Thymus (tissue), 11 donors: ENCODE results near the gene CYSTM1. TPM values are rescaled to one million over a fixed set of nuclear protein-coding genes. Genes with fewer than 3 reads are reported as not detected.
A peak's percentile ranks its signal among the peaks of the same experiment; 100 is the strongest.

Source experiments
- DNase-seq, 9 donors: peaks; one replicate each; pipeline ENCODE4 v3.0.0-alpha.2; 2013; ENCODE audit warnings: low spot score in 9 of 9, low read depth in 6 of 9, missing footprints in 1 of 9
- H3K27ac ChIP-seq, 2 donors: one replicate each; pipeline ENCODE4 v1.5.1; 2013; ENCODE audit warnings: control low read depth in 1 of 2, low read depth in 1 of 2, low read length in 1 of 2, mild to moderate bottlenecking in 1 of 2, moderate library complexity in 1 of 2
- H3K27me3 ChIP-seq, 2 donors: one replicate each; pipeline ENCODE4 v1.5.1; 2013; ENCODE audit warnings: low read length in 1 of 2; ENCODE audit not compliant: control insufficient read depth in 2 of 2, insufficient read depth in 1 of 2
- H3K36me3 ChIP-seq, 2 donors: one replicate each; pipeline ENCODE4 v1.5.1; 2013; ENCODE audit warnings: low read length in 1 of 2, mild to moderate bottlenecking in 1 of 2, moderate library complexity in 1 of 2; ENCODE audit not compliant: control insufficient read depth in 2 of 2, insufficient read depth in 2 of 2
- H3K4me1 ChIP-seq, 2 donors: one replicate each; pipeline ENCODE4 v1.5.1; 2013; ENCODE audit warnings: low read length in 2 of 2; ENCODE audit not compliant: control insufficient read depth in 2 of 2, insufficient read depth in 2 of 2
- H3K4me3 ChIP-seq, 2 donors: one replicate each; pipeline ENCODE4 v1.5.1; 2013; ENCODE audit warnings: low read length in 2 of 2, control low read depth in 1 of 2, mild to moderate bottlenecking in 1 of 2
- H3K9me3 ChIP-seq, 2 donors: one replicate each; pipeline ENCODE4 v1.5.1; 2013; ENCODE audit warnings: low read length in 1 of 2, mild to moderate bottlenecking in 1 of 2; ENCODE audit not compliant: control insufficient read depth in 2 of 2, insufficient read depth in 1 of 2
- WGBS: extraction: QIAGEN DNeasy Blood & Tissue Kit; methylation state at CpG from one replicate; pipeline ENCODE4 v1.1.7; 2013; 5-methylcytosine and 5-hydroxymethylcytosine counted together
- polyA plus RNA-seq: library from polyadenylated mRNA; stranded (reverse); fragments of 200-250 nt; gene quantifications from one replicate; pipeline ENCODE4 v1.2.3, GENCODE V29; 2013
- total RNA-seq: library from RNA; stranded (reverse); fragments of 120-200 nt; gene quantifications from one replicate; pipeline ENCODE4 v1.2.4, GENCODE V29; 2013
- donor health status: healthy.

The CYSTM1 gene
- total and polyA plus RNA-seq, 2 donors, result 23.1 to 44.7 TPM

- Histone ChIP-seq H3K9me3 (no peaks in the 10 kb centered on the region), H3K4me3 (no peak overlapping the region), H3K27me3 (no peaks in the 10 kb centered on the region), H3K4me1 (peaks cover 8 to 50% of the 10 kb centered on the region in 2 donors), H3K27ac (no peak overlapping the region), H3K36me3 (peaks cover 0 to 20% of the 10 kb centered on the region in 2 donors)
- 97% methylated on average over 3 of the region's 3 CpGs for WGBS
- DNase-seq, result no peak
Observed at GRCh38 chr5:140248414-140248813, 73.4 kb downstream of the CYSTM1 start.

- DNase-seq, result peak in 2 of 9 donors; percentile 13 to 44
- H3K27ac ChIP-seq, result peak overlapping the region in 1 of 2 donors; percentile 45
- H3K36me3 ChIP-seq, result peaks cover 0 to 13% of the 10 kb centered on the region in 2 donors
- H3K4me1 ChIP-seq, result peaks cover 8 to 47% of the 10 kb centered on the region in 2 donors
- WGBS, result 70% methylated on average over 5 of the region's 5 CpGs
- H3K4me3 ChIP-seq, result no peak overlapping the region
- no peaks in the 10 kb centered on the region for H3K9me3 ChIP-seq
- H3K27me3 ChIP-seq, result no peaks in the 10 kb centered on the region
Observed at GRCh38 chr5:140249536-140249935, 74.5 kb downstream of the CYSTM1 start.

- peaks cover 8 to 38% of the 10 kb centered on the region in 2 donors for H3K4me1 ChIP-seq
- H3K36me3 ChIP-seq, result peaks cover 0 to 10% of the 10 kb centered on the region in 2 donors
- no peaks in the 10 kb centered on the region for H3K9me3 ChIP-seq
- no peaks in the 10 kb centered on the region for H3K27me3 ChIP-seq
- DNase-seq, result no peak
- no peak overlapping the region for H3K4me3 ChIP-seq
- no peak overlapping the region for H3K27ac ChIP-seq
- WGBS, result 97% methylated on average over 6 of the region's 6 CpGs
Observed at GRCh38 chr5:140250386-140250785, 75.4 kb downstream of the CYSTM1 start.

- peak in 6 of 9 donors; percentile 21 to 66 (median 30) for DNase-seq
- Histone ChIP-seq H3K36me3 (peaks cover 0 to 4% of the 10 kb centered on the region in 2 donors), H3K27me3 (no peaks in the 10 kb centered on the region), H3K4me1 (peaks cover 8 to 26% of the 10 kb centered on the region in 2 donors), H3K9me3 (no peaks in the 10 kb centered on the region), H3K27ac (no peak overlapping the region), H3K4me3 (no peak overlapping the region)
- 20% methylated on average over 5 of the region's 5 CpGs for WGBS
Observed at GRCh38 chr5:140251527-140251973, 76.6 kb downstream of the CYSTM1 start.

GRCh38 chr5:140252470-140253126, 77.6 kb downstream of the CYSTM1 start:
- peaks cover 8 to 22% of the 10 kb centered on the region in 2 donors for H3K4me1 ChIP-seq
- H3K9me3 ChIP-seq, result no peaks in the 10 kb centered on the region
- no peak for DNase-seq
- no peak overlapping the region for H3K4me3 ChIP-seq
- WGBS, result 99% methylated on average over 10 of the region's 10 CpGs
- no peak overlapping the region for H3K27ac ChIP-seq
- peaks cover 0 to 4% of the 10 kb centered on the region in 2 donors for H3K36me3 ChIP-seq
- H3K27me3 ChIP-seq, result no peaks in the 10 kb centered on the region

GRCh38 chr5:140253985-140254384, 79.0 kb downstream of the CYSTM1 start:
- no peak overlapping the region for H3K27ac ChIP-seq
- no peak overlapping the region for H3K4me3 ChIP-seq
- no peaks in the 10 kb centered on the region for H3K27me3 ChIP-seq
- H3K9me3 ChIP-seq, result no peaks in the 10 kb centered on the region
- H3K4me1 ChIP-seq, result peaks cover 8 to 22% of the 10 kb centered on the region in 2 donors
- DNase-seq, result no peak
- H3K36me3 ChIP-seq, result peaks cover 0 to 11% of the 10 kb centered on the region in 2 donors
- WGBS, result 95% methylated on average over 4 of the region's 4 CpGs

GRCh38 chr5:140255460-140256157, 80.6 kb downstream of the CYSTM1 start:
- H3K36me3 ChIP-seq, result peaks cover 0 to 18% of the 10 kb centered on the region in 2 donors
- H3K27ac ChIP-seq, result no peak overlapping the region
- H3K27me3 ChIP-seq, result no peaks in the 10 kb centered on the region
- peaks cover 3 to 10% of the 10 kb centered on the region in 2 donors for H3K4me1 ChIP-seq
- no peak for DNase-seq
- H3K4me3 ChIP-seq, result no peak overlapping the region
- 97% methylated on average over 4 of the region's 4 CpGs for WGBS
- H3K9me3 ChIP-seq, result no peaks in the 10 kb centered on the region

GRCh38 chr5:140256726-140257125, 81.7 kb downstream of the CYSTM1 start:
- Histone ChIP-seq H3K27ac (no peak overlapping the region), H3K4me3 (no peak overlapping the region), H3K9me3 (no peaks in the 10 kb centered on the region), H3K4me1 (peaks cover 0 to 3% of the 10 kb centered on the region in 2 donors), H3K27me3 (no peaks in the 10 kb centered on the region), H3K36me3 (peaks cover 0 to 15% of the 10 kb centered on the region in 2 donors)
- 99% methylated on average over 6 of the region's 6 CpGs for WGBS
- no peak for DNase-seq

- H3K36me3 ChIP-seq, result peaks cover 0 to 18% of the 10 kb centered on the region in 2 donors
- no peaks in the 10 kb centered on the region for H3K27me3 ChIP-seq
- no peaks in the 10 kb centered on the region for H3K9me3 ChIP-seq
- H3K27ac ChIP-seq, result no peak overlapping the region
- no peak for DNase-seq
- H3K4me1 ChIP-seq, result no peaks in the 10 kb centered on the region
- 97% methylated on average over 3 of the region's 3 CpGs for WGBS
- no peak overlapping the region for H3K4me3 ChIP-seq
Observed at GRCh38 chr5:140258016-140258415, 83.0 kb downstream of the CYSTM1 start.
